COLO668 (cell line): ENCODE data around the gene AQP12A.
"Not testable (repeated sequence)": the region's sequence is repeated elsewhere in the genome, so short reads cannot be mapped to it uniquely, and the experiment has no call there.

Source experiments
- DNase-seq: peaks from one replicate; lab custom pipeline; 2025; ENCODE audit not compliant: unreplicated experiment; lab: John Stamatoyannopoulos, UW

AQP12A gene

GRCh38 chr2:240691631-240692420 lies at the start of gene AQP12A:
AQP12A (plus strand) TSS chr2:240691866; CDS start chr2:240691914, 48 bp downstream.
- DNase-seq, result not testable (repeated sequence)

- DNase-seq, result no peak
Measured at GRCh38 chr2:240642061-240642805, 49.4 kb upstream of the AQP12A start.

GRCh38 chr2:240642806-240643092 lies 48.9 kb upstream of the AQP12A start:
- DNase-seq, result no peak

GRCh38 chr2:240643093-240643810 lies 48.4 kb upstream of the AQP12A start:
- DNase-seq, result no peak

- DNase-seq, result no peak
Measured at GRCh38 chr2:240643811-240644150, 47.9 kb upstream of the AQP12A start.

- DNase-seq, result no peak
Measured at GRCh38 chr2:240644171-240644651, 47.5 kb upstream of the AQP12A start.

GRCh38 chr2:240644859-240645301 lies 46.8 kb upstream of the AQP12A start:
- DNase-seq, result no peak

GRCh38 chr2:240645346-240645745 lies 46.3 kb upstream of the AQP12A start:
- DNase-seq, result no peak

GRCh38 chr2:240645801-240646175 lies 45.9 kb upstream of the AQP12A start:
- DNase-seq, result no peak

- DNase-seq, result no peak
Measured at GRCh38 chr2:240646176-240646899, 45.3 kb upstream of the AQP12A start.

GRCh38 chr2:240646900-240647502 lies 44.7 kb upstream of the AQP12A start:
- DNase-seq, result no peak

GRCh38 chr2:240647503-240648154 lies 44.0 kb upstream of the AQP12A start:
- no peak for DNase-seq

GRCh38 chr2:240648155-240648649 lies 43.5 kb upstream of the AQP12A start:
- DNase-seq, result no peak

GRCh38 chr2:240648650-240649275 lies 42.9 kb upstream of the AQP12A start:
- DNase-seq, result no peak

GRCh38 chr2:240649331-240649730 lies 42.3 kb upstream of the AQP12A start:
- DNase-seq, result no peak

GRCh38 chr2:240650254-240650965 lies 41.3 kb upstream of the AQP12A start:
- no peak for DNase-seq

- DNase-seq, result no peak
Measured at GRCh38 chr2:240651185-240651584, 40.5 kb upstream of the AQP12A start.

GRCh38 chr2:240655931-240656886 lies 35.5 kb upstream of the AQP12A start:
- no peak for DNase-seq
